ENCODE data around the gene GAN.

GAN gene

GRCh38 chr16:81365731-81366130, 51.0 kb downstream of the GAN start:
- no peak for DNase-seq (ENCODE audit: low read depth)
- no peak for TF ChIP-seq CTCF (IDR thresholded peaks at IDR 0.05; ENCODE audit: control insufficient read depth, insufficient read depth, low read depth, low read length, missing control alignments)
- H3K4me3 ChIP-seq (ENCODE audit: control insufficient read depth, low read depth, low read length), result no peak overlapping the region

- peak; percentile 44 for TF ChIP-seq CTCF (IDR thresholded peaks at IDR 0.05; ENCODE audit: control insufficient read depth, insufficient read depth, low read depth, low read length, missing control alignments)
These were observed 51.7 kb downstream of the GAN start for GRCh38 chr16:81366316-81366932.

GRCh38 chr16:81367821-81368220, 53.1 kb downstream of the GAN start:
- no peak for DNase-seq (ENCODE audit: low read depth)
- no peak for TF ChIP-seq CTCF (IDR thresholded peaks at IDR 0.05; ENCODE audit: control insufficient read depth, insufficient read depth, low read depth, low read length, missing control alignments)

More at GRCh38 chr16:81366316-81366932, 51.7 kb downstream of the GAN start:
- no peak overlapping the region for H3K4me3 ChIP-seq (ENCODE audit: control insufficient read depth, low read depth, low read length)
- DNase-seq (ENCODE audit: low read depth), result peak; percentile 5

GRCh38 chr16:81369888-81370504, 55.2 kb downstream of the GAN start:
- DNase-seq (ENCODE audit: low read depth), result no peak
- TF ChIP-seq CTCF (IDR thresholded peaks at IDR 0.05; ENCODE audit: control insufficient read depth, insufficient read depth, low read depth, low read length, missing control alignments), result no peak

More at GRCh38 chr16:81367821-81368220, 53.1 kb downstream of the GAN start:
- no peak overlapping the region for H3K4me3 ChIP-seq (ENCODE audit: control insufficient read depth, low read depth, low read length)

GRCh38 chr16:81371106-81371505, 56.3 kb downstream of the GAN start:
- no peak for TF ChIP-seq CTCF (IDR thresholded peaks at IDR 0.05; ENCODE audit: control insufficient read depth, insufficient read depth, low read depth, low read length, missing control alignments)
- DNase-seq (ENCODE audit: low read depth), result no peak
- H3K4me3 ChIP-seq (ENCODE audit: control insufficient read depth, low read depth, low read length), result no peak overlapping the region

More at GRCh38 chr16:81369888-81370504, 55.2 kb downstream of the GAN start:
- H3K4me3 ChIP-seq (ENCODE audit: control insufficient read depth, low read depth, low read length), result no peak overlapping the region

- DNase-seq (ENCODE audit: low read depth), result no peak
- no peak for TF ChIP-seq CTCF (IDR thresholded peaks at IDR 0.05; ENCODE audit: control insufficient read depth, insufficient read depth, low read depth, low read length, missing control alignments)
- no peak overlapping the region for H3K4me3 ChIP-seq (ENCODE audit: control insufficient read depth, low read depth, low read length)
These were observed 59.8 kb downstream of the GAN start for GRCh38 chr16:81374550-81374949.

All from AG09309 (cell line).